ENCODE measurements around the gene TOM1L1. TPM values are rescaled to one million over a fixed set of nuclear protein-coding genes. Genes with fewer than 3 reads are reported as not detected.
A peak's percentile ranks its signal among the peaks of the same experiment; 100 is the strongest.

The TOM1L1 gene
- total and polyA plus RNA-seq, 7 donors = 1.1 to 6.5 (median 4.0) TPM

DNA sequence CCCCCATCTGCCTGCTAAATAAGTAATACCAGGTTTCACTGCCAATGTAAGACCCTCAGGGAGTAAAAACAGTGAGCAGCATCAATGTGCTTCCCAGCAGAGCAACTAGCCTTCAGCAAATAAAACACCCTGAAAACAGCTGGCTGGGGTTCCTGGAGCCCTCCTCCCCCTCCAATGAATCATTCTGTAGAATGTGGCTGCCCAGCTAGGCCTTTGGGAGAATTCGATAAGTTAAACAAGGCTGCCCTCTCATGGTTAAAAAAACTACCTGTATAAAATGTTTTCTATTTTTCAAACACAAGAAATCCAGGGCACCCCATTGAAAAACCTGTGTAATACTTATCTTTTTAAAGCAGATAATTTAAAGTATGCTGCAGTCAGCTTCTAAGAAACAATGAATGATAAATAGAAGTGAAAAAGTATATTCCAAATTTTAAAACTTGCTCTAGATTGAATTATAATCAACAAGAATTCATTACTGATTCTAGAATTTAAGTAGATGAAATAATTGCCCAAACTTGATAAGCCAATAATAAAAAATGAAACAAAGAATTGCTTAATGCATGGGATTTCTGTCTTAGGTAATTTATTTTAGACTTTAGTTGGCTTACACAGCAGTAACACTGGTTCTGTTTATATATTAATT lies 9.4 kb upstream of the TOM1L1 start:
- intact Hi-C loops (cut with DNase I) = no loop called here
- 3 to 7% (median 3%) methylated on average over 1 of the region's 1 CpG for WGBS, 3 donors

DNA sequence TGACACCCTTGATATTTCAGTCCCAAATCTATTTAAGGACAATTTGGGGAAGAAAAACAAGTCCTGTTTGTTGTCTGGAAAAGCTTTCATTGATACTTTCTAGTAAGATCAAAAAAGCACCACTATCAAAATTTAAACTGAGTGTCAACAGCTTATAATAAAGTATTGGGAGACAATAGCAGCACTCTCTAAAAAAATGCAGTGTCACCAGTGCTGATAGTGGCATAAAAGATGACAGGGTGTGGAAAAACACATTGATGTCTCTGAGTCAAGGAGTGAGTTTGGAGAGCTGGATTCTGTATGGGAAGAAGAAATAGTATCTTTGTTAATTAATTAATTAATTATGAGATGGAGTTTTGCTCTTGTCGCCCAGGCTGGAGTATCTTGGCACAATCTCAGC lies 8.3 kb upstream of the TOM1L1 start:
- no peak overlapping the region for H3K27ac ChIP-seq
- intact Hi-C loops (cut with DNase I) = no loop called here
- no peak overlapping the region for H3K4me3 ChIP-seq
- DNase-seq (no peak), ATAC-seq (no peak)
- no peaks in the 10 kb centered on the region for H3K36me3 ChIP-seq (ENCODE audit: insufficient read depth in 1 of 2, low read depth in 1 of 2)
- no peaks in the 10 kb centered on the region for H3K9me3 ChIP-seq
- WGBS, 3 donors = 54 to 88% (median 79%) methylated on average over 1 of the region's 1 CpG
- H3K27me3 ChIP-seq (ENCODE audit: insufficient read depth in 3 of 3, low read length in 2 of 3) = no peaks in the 10 kb centered on the region
- TF ChIP-seq, protein P1, sequence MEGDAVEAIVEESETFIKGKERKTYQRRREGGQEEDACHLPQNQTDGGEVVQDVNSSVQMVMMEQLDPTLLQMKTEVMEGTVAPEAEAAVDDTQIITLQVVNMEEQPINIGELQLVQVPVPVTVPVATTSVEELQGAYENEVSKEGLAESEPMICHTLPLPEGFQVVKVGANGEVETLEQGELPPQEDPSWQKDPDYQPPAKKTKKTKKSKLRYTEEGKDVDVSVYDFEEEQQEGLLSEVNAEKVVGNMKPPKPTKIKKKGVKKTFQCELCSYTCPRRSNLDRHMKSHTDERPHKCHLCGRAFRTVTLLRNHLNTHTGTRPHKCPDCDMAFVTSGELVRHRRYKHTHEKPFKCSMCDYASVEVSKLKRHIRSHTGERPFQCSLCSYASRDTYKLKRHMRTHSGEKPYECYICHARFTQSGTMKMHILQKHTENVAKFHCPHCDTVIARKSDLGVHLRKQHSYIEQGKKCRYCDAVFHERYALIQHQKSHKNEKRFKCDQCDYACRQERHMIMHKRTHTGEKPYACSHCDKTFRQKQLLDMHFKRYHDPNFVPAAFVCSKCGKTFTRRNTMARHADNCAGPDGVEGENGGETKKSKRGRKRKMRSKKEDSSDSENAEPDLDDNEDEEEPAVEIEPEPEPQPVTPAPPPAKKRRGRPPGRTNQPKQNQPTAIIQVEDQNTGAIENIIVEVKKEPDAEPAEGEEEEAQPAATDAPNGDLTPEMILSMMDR (IDR thresholded peaks at IDR 0.05) = no peak
- no peaks in the 10 kb centered on the region for H3K4me1 ChIP-seq

More for the DNA sequence above, 9.4 kb upstream of the TOM1L1 start:
- Histone ChIP-seq H3K4me1 (no peaks in the 10 kb centered on the region), H3K27me3 (ENCODE audit: insufficient read depth in 3 of 3, low read length in 2 of 3) (no peaks in the 10 kb centered on the region), H3K36me3 (ENCODE audit: insufficient read depth in 1 of 2, low read depth in 1 of 2) (no peaks in the 10 kb centered on the region), H3K27ac (no peak overlapping the region), H3K9me3 (no peaks in the 10 kb centered on the region), H3K4me3 (no peak overlapping the region)
- DNase-seq (no peak), ATAC-seq (no peak)
- TF ChIP-seq, protein P1 (IDR thresholded peaks at IDR 0.05) = peak; percentile 27

GRCh38 chr17:54898576-54898975 lies 2.1 kb upstream of the TOM1L1 start:
- ATAC-seq = no peak
- no peaks in the 10 kb centered on the region for H3K27me3 ChIP-seq (ENCODE audit: insufficient read depth in 3 of 3, low read length in 2 of 3)
- no peaks in the 10 kb centered on the region for H3K9me3 ChIP-seq
- H3K36me3 ChIP-seq (ENCODE audit: insufficient read depth in 1 of 2, low read depth in 1 of 2) = no peaks in the 10 kb centered on the region
- no peak for DNase-seq
- no peaks in the 10 kb centered on the region for H3K4me1 ChIP-seq
- no peak overlapping the region for H3K27ac ChIP-seq
- WGBS, 3 donors = 46 to 51% (median 46%) methylated on average over 3 of the region's 3 CpGs
- TF ChIP-seq, protein P1 (IDR thresholded peaks at IDR 0.05) = no peak
- intact Hi-C loops (cut with DNase I) = no loop called here
- no peak overlapping the region for H3K4me3 ChIP-seq

DNA sequence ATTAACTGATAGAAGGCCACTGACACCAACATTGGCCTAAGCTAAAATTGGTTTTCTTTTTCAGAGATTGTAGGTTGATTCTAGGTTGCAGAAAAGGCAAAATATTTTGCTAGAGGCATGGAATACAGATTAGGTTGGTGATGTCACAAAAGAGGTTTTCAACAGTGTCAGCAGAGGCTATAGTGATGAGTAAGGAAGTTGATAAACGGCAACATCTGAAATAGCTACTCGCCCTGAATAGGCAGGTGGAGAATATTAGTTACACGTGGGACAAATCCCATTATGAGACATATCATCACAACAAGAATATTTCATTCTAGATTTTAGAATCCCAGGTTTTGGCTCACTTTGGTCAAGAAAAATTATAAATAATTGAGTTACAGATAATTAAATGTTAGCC lies 1.5 kb upstream of the TOM1L1 start:
- TF ChIP-seq, protein P1 (IDR thresholded peaks at IDR 0.05) = no peak
- Histone ChIP-seq H3K4me3 (no peak overlapping the region), H3K36me3 (ENCODE audit: insufficient read depth in 1 of 2, low read depth in 1 of 2) (no peaks in the 10 kb centered on the region), H3K27ac (no peak overlapping the region), H3K4me1 (no peaks in the 10 kb centered on the region), H3K27me3 (ENCODE audit: insufficient read depth in 3 of 3, low read length in 2 of 3) (no peaks in the 10 kb centered on the region), H3K9me3 (no peaks in the 10 kb centered on the region)
- intact Hi-C loops (cut with DNase I) = no loop called here
- ATAC-seq = no peak
- 43 to 64% (median 54%) methylated on average over 3 of the region's 3 CpGs for WGBS, 3 donors
- no peak for DNase-seq

Data from psoas muscle (tissue), 8 donors.